Neural cell (in vitro differentiated cells): ENCODE data around the gene C16orf96. TPM values are rescaled to one million over a fixed set of nuclear protein-coding genes. Genes with fewer than 3 reads are reported as not detected.

ENCODE experiments used
- H2AFZ ChIP-seq: fragments of 200-600, 300-800 bp; sonication (generic), shearing (Covaris generic); 2 replicates; pipeline ENCODE4 v1.6.0; 2014; ENCODE audit warnings: low read depth, mild to moderate bottlenecking, antibody characterized with exemption, low read length, moderate library complexity
- H3F3A ChIP-seq: fragments of 200-600 bp; shearing (Covaris generic); 2 replicates; pipeline ENCODE4 v1.6.1; 2016; ENCODE audit warnings: mild to moderate bottlenecking, moderate library complexity, mixed read lengths, antibody characterized with exemption, low read length; ENCODE audit not compliant: insufficient read depth, poor library complexity, severe bottlenecking
- H3K27ac ChIP-seq: fragments of 200-600, 300-800 bp; sonication (generic), shearing (Covaris generic); 2 replicates; pipeline ENCODE4 v1.5.1; 2014; ENCODE audit warnings: mild to moderate bottlenecking, low read length, moderate library complexity
- H3K27me3 ChIP-seq: fragments of 300-800, 200-600 bp; sonication (generic), shearing (Covaris generic); 2 replicates; pipeline ENCODE4 v1.6.0; 2014; ENCODE audit warnings: mild to moderate bottlenecking, low read depth, low read length, moderate library complexity; ENCODE audit not compliant: insufficient read depth
- H3K36me3 ChIP-seq: fragments of 300-800, 200-600 bp; sonication (generic), shearing (Covaris generic); 2 replicates; pipeline ENCODE4 v1.5.1; 2014; ENCODE audit warnings: mild to moderate bottlenecking, antibody characterized with exemption, low read length, moderate library complexity; ENCODE audit not compliant: insufficient read depth
- H3K4me2 ChIP-seq: fragments of 300-800, 200-600 bp; sonication (generic), shearing (Covaris generic); 2 replicates; pipeline ENCODE4 v1.6.0; 2014; ENCODE audit warnings: mild to moderate bottlenecking, low read length
- H3K4me3 ChIP-seq: fragments of 300-800, 200-600 bp; sonication (generic), shearing (Covaris generic); 2 replicates; pipeline ENCODE4 v1.5.1; 2014; ENCODE audit warnings: mild to moderate bottlenecking, low read length, moderate library complexity
- H3K79me2 ChIP-seq: fragments of 200-600 bp; shearing (Covaris generic); replicated peaks from 2 replicates; pipeline ENCODE4 v1.6.0; 2014; ENCODE audit warnings: mild to moderate bottlenecking, low read length, moderate library complexity; ENCODE audit not compliant: insufficient read depth
- H3K9ac ChIP-seq: fragments of 300-800, 200-600 bp; sonication (generic), shearing (Covaris generic); 2 replicates; pipeline ENCODE4 v1.6.1; 2016; ENCODE audit warnings: mild to moderate bottlenecking, low read length, mixed read lengths
- H3K9me2 ChIP-seq: fragments of 200-600 bp; shearing (Covaris generic); 2 replicates; pipeline ENCODE4 v1.6.1; 2016; ENCODE audit warnings: mild to moderate bottlenecking, low read length, mixed read lengths; ENCODE audit not compliant: insufficient read depth
- H3K9me3 ChIP-seq: fragments of 200-600, 300-800 bp; sonication (generic), shearing (Covaris generic); 2 replicates; pipeline ENCODE4 v1.6.1; 2016; ENCODE audit warnings: mild to moderate bottlenecking, mixed run types, low read length, moderate library complexity, mixed read lengths
- H4K20me1 ChIP-seq: fragments of 200-600 bp; shearing (Covaris generic); 2 replicates; pipeline ENCODE4 v1.6.1; 2016; ENCODE audit warnings: mild to moderate bottlenecking, mixed run types; ENCODE audit not compliant: insufficient read depth
- EP300 ChIP-seq: fragments of 450-650 bp; conservative IDR thresholded peaks from 2 replicates; pipeline ENCODE4 v1.6.1; 2014; ENCODE audit warnings: antibody characterized with exemption, mild to moderate bottlenecking, moderate library complexity; ENCODE audit not compliant: poor library complexity, severe bottlenecking
- EZH2 ChIP-seq: fragments of 200-600, 300-800 bp; shearing (Covaris generic), sonication (generic); IDR thresholded peaks from 2 replicates; pipeline ENCODE4 v1.6.1; 2014; ENCODE audit warnings: antibody characterized with exemption, low read length, borderline replicate concordance, mild to moderate bottlenecking; ENCODE audit not compliant: insufficient read depth, poor library complexity, severe bottlenecking
- MXI1 ChIP-seq: fragments of 450-650 bp; conservative IDR thresholded peaks from 2 replicates; pipeline ENCODE4 v1.6.1; 2014; ENCODE audit warnings: antibody characterized with exemption, mild to moderate bottlenecking; ENCODE audit not compliant: poor library complexity, severe bottlenecking
- POLR2AphosphoS5 ChIP-seq: IDR thresholded peaks from 2 replicates; pipeline ENCODE4 v1.6.1; 2012
- RAD21 ChIP-seq: fragments of 450-650 bp; conservative IDR thresholded peaks from 2 replicates; pipeline ENCODE4 v1.6.1; 2014; ENCODE audit warnings: antibody characterized with exemption, mild to moderate bottlenecking, moderate library complexity
- SMC3 ChIP-seq: fragments of 450-650 bp; conservative IDR thresholded peaks from 2 replicates; pipeline ENCODE4 v1.6.1; 2014; ENCODE audit warnings: antibody characterized with exemption, mild to moderate bottlenecking, moderate library complexity; ENCODE audit not compliant: poor library complexity
- TAF1 ChIP-seq: IDR thresholded peaks from 2 replicates; pipeline ENCODE4 v1.6.1; 2012; ENCODE audit warnings: low read depth
- polyA plus RNA-seq: library from polyadenylated mRNA; depleted of rRNA; stranded (reverse); fragments of >200 nt; gene quantifications from 2 replicates; pipeline ENCODE4 v1.2.3, GENCODE V29; 2014
- TF ChIP-seq, protein P1 (sequence below): fragments of 450-650 bp; IDR thresholded peaks from 2 replicates; pipeline ENCODE4 v1.5.1; 2014; ENCODE audit warnings: antibody characterized with exemption, mild to moderate bottlenecking, moderate library complexity; ENCODE audit not compliant: poor library complexity, severe bottlenecking
- TF ChIP-seq, protein P2 (sequence below): IDR thresholded peaks from 2 replicates; pipeline ENCODE4 v1.6.1; 2012; ENCODE audit warnings: borderline replicate concordance

The C16orf96 gene
- polyA plus RNA-seq, 1 donor from 2014 or later = 0.21 TPM

DNA sequence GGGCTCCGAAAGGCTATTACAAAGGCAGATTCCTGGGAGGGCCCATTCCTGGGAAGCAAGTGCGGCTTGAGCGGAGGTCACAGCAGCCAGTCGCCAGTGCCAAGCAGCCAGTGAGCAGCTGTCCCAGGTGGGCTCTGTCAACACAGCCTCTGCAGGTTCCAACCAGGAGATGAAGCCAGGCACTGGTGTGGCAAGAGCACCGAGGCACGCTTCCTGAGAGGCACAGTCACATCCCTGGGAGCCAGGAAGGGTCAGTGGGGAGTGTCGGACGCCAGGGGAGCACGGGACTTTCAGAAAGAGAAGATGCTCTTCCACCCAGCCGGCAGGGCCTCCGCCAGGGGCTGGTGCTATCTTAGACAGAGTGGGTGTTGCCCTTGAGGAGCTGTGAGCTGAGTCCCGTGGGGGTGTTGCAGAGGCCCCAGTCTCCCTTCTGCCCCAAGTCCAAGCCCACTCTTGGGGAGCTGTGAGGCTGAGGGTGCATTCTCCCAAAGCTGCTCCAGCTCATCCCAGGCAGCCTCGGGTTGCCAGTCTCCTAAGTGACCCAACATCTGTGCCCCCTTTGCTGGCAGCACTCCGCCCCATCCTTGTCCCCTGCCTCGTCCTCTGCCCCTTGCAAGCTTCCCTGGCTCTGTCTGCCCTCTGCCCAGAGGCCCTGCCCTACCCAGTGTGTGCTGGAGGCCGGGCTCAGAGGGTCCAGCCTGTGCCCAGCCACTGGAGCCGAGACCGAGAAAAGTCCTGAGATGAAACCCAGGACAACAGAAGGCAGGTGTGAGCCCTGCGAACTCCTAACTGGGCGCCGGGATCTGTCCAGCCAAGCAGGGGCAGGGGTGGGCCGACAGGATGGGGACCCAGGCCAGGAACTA lies 51.9 kb downstream of the C16orf96 start:
- H3K79me2 ChIP-seq = peaks cover 8% of the 10 kb centered on the region
- TF ChIP-seq POLR2AphosphoS5 (no peak), MXI1 (no peak), RAD21 (no peak)
- TF ChIP-seq, protein P1, sequence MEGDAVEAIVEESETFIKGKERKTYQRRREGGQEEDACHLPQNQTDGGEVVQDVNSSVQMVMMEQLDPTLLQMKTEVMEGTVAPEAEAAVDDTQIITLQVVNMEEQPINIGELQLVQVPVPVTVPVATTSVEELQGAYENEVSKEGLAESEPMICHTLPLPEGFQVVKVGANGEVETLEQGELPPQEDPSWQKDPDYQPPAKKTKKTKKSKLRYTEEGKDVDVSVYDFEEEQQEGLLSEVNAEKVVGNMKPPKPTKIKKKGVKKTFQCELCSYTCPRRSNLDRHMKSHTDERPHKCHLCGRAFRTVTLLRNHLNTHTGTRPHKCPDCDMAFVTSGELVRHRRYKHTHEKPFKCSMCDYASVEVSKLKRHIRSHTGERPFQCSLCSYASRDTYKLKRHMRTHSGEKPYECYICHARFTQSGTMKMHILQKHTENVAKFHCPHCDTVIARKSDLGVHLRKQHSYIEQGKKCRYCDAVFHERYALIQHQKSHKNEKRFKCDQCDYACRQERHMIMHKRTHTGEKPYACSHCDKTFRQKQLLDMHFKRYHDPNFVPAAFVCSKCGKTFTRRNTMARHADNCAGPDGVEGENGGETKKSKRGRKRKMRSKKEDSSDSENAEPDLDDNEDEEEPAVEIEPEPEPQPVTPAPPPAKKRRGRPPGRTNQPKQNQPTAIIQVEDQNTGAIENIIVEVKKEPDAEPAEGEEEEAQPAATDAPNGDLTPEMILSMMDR = no peak
- H2AFZ ChIP-seq = no peak overlapping the region
- peaks cover under 1% of the 10 kb centered on the region for H4K20me1 ChIP-seq
- H3K9ac ChIP-seq = no peak overlapping the region
- H3K27ac ChIP-seq = no peak overlapping the region
- H3K9me3 ChIP-seq = no peaks in the 10 kb centered on the region
- H3K9me2 ChIP-seq = no peaks in the 10 kb centered on the region
- no peaks in the 10 kb centered on the region for H3K36me3 ChIP-seq
- no peak overlapping the region for H3K4me2 ChIP-seq
- H3K4me3 ChIP-seq = no peak overlapping the region
- no peaks in the 10 kb centered on the region for H3K27me3 ChIP-seq
- H3F3A ChIP-seq = no peaks in the 10 kb centered on the region

DNA sequence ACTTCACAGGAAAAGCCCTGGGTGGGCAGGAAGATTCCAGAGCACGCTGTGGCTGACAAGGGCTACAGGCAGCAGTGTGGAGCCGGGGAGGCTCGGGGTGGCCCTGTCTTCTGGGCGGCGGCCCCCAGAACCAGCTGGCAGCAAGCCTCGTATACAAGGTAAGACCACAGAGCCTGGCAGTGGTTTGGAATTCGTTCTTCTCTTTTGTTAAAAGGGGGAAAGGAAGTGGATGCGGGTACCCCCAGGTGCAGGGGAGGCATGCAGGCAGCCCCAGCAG lies 52.5 kb downstream of the C16orf96 start:
- H4K20me1 ChIP-seq = peaks cover 6% of the 10 kb centered on the region
- no peak overlapping the region for H3K4me2 ChIP-seq
- peaks cover 8% of the 10 kb centered on the region for H3K79me2 ChIP-seq
- no peak overlapping the region for H3K9ac ChIP-seq
- H2AFZ ChIP-seq = no peak overlapping the region
- no peak overlapping the region for H3K27ac ChIP-seq
- no peak overlapping the region for H3K4me3 ChIP-seq
- no peaks in the 10 kb centered on the region for H3K36me3 ChIP-seq
- no peaks in the 10 kb centered on the region for H3F3A ChIP-seq
- no peaks in the 10 kb centered on the region for H3K27me3 ChIP-seq
- H3K9me2 ChIP-seq = no peaks in the 10 kb centered on the region
- no peaks in the 10 kb centered on the region for H3K9me3 ChIP-seq
- no peak for TF ChIP-seq POLR2AphosphoS5
- TF ChIP-seq EZH2 = no peak
- no peak for TF ChIP-seq TAF1
- TF ChIP-seq, protein P2, sequence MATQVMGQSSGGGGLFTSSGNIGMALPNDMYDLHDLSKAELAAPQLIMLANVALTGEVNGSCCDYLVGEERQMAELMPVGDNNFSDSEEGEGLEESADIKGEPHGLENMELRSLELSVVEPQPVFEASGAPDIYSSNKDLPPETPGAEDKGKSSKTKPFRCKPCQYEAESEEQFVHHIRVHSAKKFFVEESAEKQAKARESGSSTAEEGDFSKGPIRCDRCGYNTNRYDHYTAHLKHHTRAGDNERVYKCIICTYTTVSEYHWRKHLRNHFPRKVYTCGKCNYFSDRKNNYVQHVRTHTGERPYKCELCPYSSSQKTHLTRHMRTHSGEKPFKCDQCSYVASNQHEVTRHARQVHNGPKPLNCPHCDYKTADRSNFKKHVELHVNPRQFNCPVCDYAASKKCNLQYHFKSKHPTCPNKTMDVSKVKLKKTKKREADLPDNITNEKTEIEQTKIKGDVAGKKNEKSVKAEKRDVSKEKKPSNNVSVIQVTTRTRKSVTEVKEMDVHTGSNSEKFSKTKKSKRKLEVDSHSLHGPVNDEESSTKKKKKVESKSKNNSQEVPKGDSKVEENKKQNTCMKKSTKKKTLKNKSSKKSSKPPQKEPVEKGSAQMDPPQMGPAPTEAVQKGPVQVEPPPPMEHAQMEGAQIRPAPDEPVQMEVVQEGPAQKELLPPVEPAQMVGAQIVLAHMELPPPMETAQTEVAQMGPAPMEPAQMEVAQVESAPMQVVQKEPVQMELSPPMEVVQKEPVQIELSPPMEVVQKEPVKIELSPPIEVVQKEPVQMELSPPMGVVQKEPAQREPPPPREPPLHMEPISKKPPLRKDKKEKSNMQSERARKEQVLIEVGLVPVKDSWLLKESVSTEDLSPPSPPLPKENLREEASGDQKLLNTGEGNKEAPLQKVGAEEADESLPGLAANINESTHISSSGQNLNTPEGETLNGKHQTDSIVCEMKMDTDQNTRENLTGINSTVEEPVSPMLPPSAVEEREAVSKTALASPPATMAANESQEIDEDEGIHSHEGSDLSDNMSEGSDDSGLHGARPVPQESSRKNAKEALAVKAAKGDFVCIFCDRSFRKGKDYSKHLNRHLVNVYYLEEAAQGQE = no peak
- TF ChIP-seq RAD21 = no peak
- TF ChIP-seq EP300 = no peak
- TF ChIP-seq MXI1 = no peak
- TF ChIP-seq, protein P1 = no peak
- TF ChIP-seq SMC3 = no peak
